Measurements from ENCODE around the gene CDK2AP2. TPM values are rescaled to one million over a fixed set of nuclear protein-coding genes. Genes with fewer than 3 reads are reported as not detected.

The CDK2AP2 gene
- total and polyA plus RNA-seq, 2 donors (not counting 1 experiment from before 2014, with no cell fraction given) = 62.7 to 112 TPM

- DNase-seq (peak; percentile 8), ATAC-seq (ENCODE audit: low read depth) (no peak)
- no peaks in the 10 kb centered on the region for H3K9me3 ChIP-seq (ENCODE audit: control extremely low read depth in 1 of 3, control insufficient read depth in 2 of 3, insufficient read depth in 1 of 3, low read length in 2 of 3)
- peaks cover 0 to 64% of the 10 kb centered on the region in 2 experiments for H3K36me3 ChIP-seq (replicated peaks in 1 of 2; ENCODE audit: control extremely low read depth in 1 of 2, control insufficient read depth in 1 of 2, extremely low read depth in 1 of 2, insufficient read depth in 2 of 2, low read length in 1 of 2)
- no peak overlapping the region for H3K9ac ChIP-seq (ENCODE audit: low read length)
- ChIA-PET POLR2A (interaction anchor here (0.5 kb wide), 1 partner anchor 164 kb away, joined by 5 read pairs; no protein-coding TSS in a partner anchor), CTCF (interaction anchor here (0.9 to 1.4 kb wide), 2 partner anchors 120 to 148 kb away, joined by 3 read pairs; no protein-coding TSS in a partner anchor)
- peaks cover 40% of the 10 kb centered on the region for H3K4me1 Mint-ChIP-seq
- intact Hi-C loops (cut with micrococcal nuclease) = no loop called here
- H3K4me3 Mint-ChIP-seq = peak overlapping the region; percentile 66
- H3K27me3 ChIP-seq (replicated peaks in 1 of 4; ENCODE audit: control extremely low read depth in 1 of 4, control insufficient read depth in 3 of 4, insufficient read depth in 4 of 4, low read length in 3 of 4) = no peaks in the 10 kb centered on the region
- peaks cover 32 to 38% of the 10 kb centered on the region in 2 donors for H3K4me1 ChIP-seq (ENCODE audit: control insufficient read depth in 2 of 2, insufficient read depth in 2 of 2, low read length in 2 of 2)
- H2AFZ ChIP-seq (ENCODE audit: insufficient read depth, low read depth, low read length, poor library complexity, severe bottlenecking) = no peak overlapping the region
- H3K27me3 Mint-ChIP-seq = no peaks in the 10 kb centered on the region
- peaks cover 45% of the 10 kb centered on the region for H3K79me2 ChIP-seq (ENCODE audit: control insufficient read depth, insufficient read depth, low read length)
- H4K20me1 ChIP-seq (ENCODE audit: control insufficient read depth, insufficient read depth, low read length, poor library complexity, severe bottlenecking) = peaks cover 71% of the 10 kb centered on the region
- no peak overlapping the region for H3K27ac ChIP-seq (ENCODE audit: low read length in 2 of 2)
- no peak overlapping the region for H3K4me3 ChIP-seq (ENCODE audit: control extremely low read depth in 1 of 5, extremely low read depth in 1 of 5, insufficient read depth in 1 of 5, low read depth in 2 of 5, low read length in 4 of 5)
- no peak for TF ChIP-seq EZH2 (IDR thresholded peaks at IDR 0.05; ENCODE audit: borderline replicate concordance, insufficient read depth, low read depth, low read length, poor library complexity, severe bottlenecking)
- TF ChIP-seq, protein P1, sequence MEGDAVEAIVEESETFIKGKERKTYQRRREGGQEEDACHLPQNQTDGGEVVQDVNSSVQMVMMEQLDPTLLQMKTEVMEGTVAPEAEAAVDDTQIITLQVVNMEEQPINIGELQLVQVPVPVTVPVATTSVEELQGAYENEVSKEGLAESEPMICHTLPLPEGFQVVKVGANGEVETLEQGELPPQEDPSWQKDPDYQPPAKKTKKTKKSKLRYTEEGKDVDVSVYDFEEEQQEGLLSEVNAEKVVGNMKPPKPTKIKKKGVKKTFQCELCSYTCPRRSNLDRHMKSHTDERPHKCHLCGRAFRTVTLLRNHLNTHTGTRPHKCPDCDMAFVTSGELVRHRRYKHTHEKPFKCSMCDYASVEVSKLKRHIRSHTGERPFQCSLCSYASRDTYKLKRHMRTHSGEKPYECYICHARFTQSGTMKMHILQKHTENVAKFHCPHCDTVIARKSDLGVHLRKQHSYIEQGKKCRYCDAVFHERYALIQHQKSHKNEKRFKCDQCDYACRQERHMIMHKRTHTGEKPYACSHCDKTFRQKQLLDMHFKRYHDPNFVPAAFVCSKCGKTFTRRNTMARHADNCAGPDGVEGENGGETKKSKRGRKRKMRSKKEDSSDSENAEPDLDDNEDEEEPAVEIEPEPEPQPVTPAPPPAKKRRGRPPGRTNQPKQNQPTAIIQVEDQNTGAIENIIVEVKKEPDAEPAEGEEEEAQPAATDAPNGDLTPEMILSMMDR (IDR thresholded peaks at IDR 0.05) = no peak
- 92% methylated on average over 17 of the region's 18 CpGs for WGBS (ENCODE audit: insufficient coverage)
- no peak overlapping the region for H3K27ac Mint-ChIP-seq
- H3K4me2 ChIP-seq (replicated peaks; ENCODE audit: low read depth, low read length, poor library complexity, severe bottlenecking) = no peak overlapping the region
- no peaks in the 10 kb centered on the region for H3K9me3 Mint-ChIP-seq (ENCODE audit: insufficient read depth)
Measured at GRCh38 chr11:67502328-67502979, 5.5 kb downstream of the CDK2AP2 start.

DNA sequence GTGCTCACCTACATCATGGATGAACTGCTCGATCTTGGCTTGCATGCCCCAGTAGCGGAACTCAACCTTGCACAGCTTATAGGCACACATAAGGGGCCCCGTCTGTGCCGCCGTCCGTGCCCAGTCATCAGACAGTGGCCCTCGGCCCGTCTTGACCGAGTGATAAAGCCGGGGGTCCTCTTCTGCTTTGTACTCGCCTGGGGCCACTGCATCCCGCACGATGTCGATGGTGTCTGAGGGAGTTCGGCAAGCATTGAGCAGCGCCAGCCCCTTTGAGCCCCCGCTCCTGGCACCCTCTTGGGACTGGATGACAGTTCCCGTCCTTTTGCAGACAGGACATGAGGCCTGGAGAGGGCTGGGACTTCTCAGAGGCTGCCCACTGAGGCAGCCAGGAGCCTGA lies 6.1 kb downstream of the CDK2AP2 start:
- H3K9ac ChIP-seq (ENCODE audit: low read length) = no peak overlapping the region
- peaks cover 0 to 67% of the 10 kb centered on the region in 2 experiments for H3K36me3 ChIP-seq (replicated peaks in 1 of 2; ENCODE audit: control extremely low read depth in 1 of 2, control insufficient read depth in 1 of 2, extremely low read depth in 1 of 2, insufficient read depth in 2 of 2, low read length in 1 of 2)
- WGBS (ENCODE audit: insufficient coverage) = 99% methylated on average over 18 of the region's 18 CpGs
- CTCF ChIA-PET = interaction anchor here (1.4 kb wide), 1 partner anchor 120 kb away, joined by 3 read pairs; no protein-coding TSS in a partner anchor
- no peak overlapping the region for H3K4me2 ChIP-seq (replicated peaks; ENCODE audit: low read depth, low read length, poor library complexity, severe bottlenecking)
- Mint-ChIP-seq H3K4me1 (peaks cover 35% of the 10 kb centered on the region), H3K9me3 (ENCODE audit: insufficient read depth) (no peaks in the 10 kb centered on the region), H3K27me3 (no peaks in the 10 kb centered on the region), H3K27ac (no peak overlapping the region), H3K4me3 (no peak overlapping the region)
- no peaks in the 10 kb centered on the region for H3K27me3 ChIP-seq (replicated peaks in 1 of 4; ENCODE audit: control extremely low read depth in 1 of 4, control insufficient read depth in 3 of 4, insufficient read depth in 4 of 4, low read length in 3 of 4)
- H2AFZ ChIP-seq (ENCODE audit: insufficient read depth, low read depth, low read length, poor library complexity, severe bottlenecking) = no peak overlapping the region
- peaks cover 70% of the 10 kb centered on the region for H4K20me1 ChIP-seq (ENCODE audit: control insufficient read depth, insufficient read depth, low read length, poor library complexity, severe bottlenecking)
- POLR2A ChIA-PET = no interaction called here
- ATAC-seq (ENCODE audit: low read depth) = no peak
- peaks cover 26 to 32% of the 10 kb centered on the region in 2 donors for H3K4me1 ChIP-seq (ENCODE audit: control insufficient read depth in 2 of 2, insufficient read depth in 2 of 2, low read length in 2 of 2)
- H3K4me3 ChIP-seq (ENCODE audit: control extremely low read depth in 1 of 5, extremely low read depth in 1 of 5, insufficient read depth in 1 of 5, low read depth in 2 of 5, low read length in 4 of 5) = no peak overlapping the region
- no peak for DNase-seq
- H3K79me2 ChIP-seq (ENCODE audit: control insufficient read depth, insufficient read depth, low read length) = peaks cover 39% of the 10 kb centered on the region
- intact Hi-C loops (cut with micrococcal nuclease) = no loop called here
- no peak overlapping the region for H3K27ac ChIP-seq (ENCODE audit: low read length in 2 of 2)
- H3K9me3 ChIP-seq (ENCODE audit: control extremely low read depth in 1 of 3, control insufficient read depth in 2 of 3, insufficient read depth in 1 of 3, low read length in 2 of 3) = no peaks in the 10 kb centered on the region
- TF ChIP-seq, protein P1 (IDR thresholded peaks at IDR 0.05) = no peak
- TF ChIP-seq EZH2 (IDR thresholded peaks at IDR 0.05; ENCODE audit: borderline replicate concordance, insufficient read depth, low read depth, low read length, poor library complexity, severe bottlenecking) = no peak
